Colonic mucosa (tissue), 4 donors: ENCODE measurements around the gene DTNB. TPM values are rescaled to one million over a fixed set of nuclear protein-coding genes. Genes with fewer than 3 reads are reported as not detected.

Source experiments
- DNase-seq: peaks from one replicate; pipeline ENCODE4 v3.0.0-alpha.2; 2020
- H3K27ac ChIP-seq: fragments of 200-600 bp; one replicate; pipeline ENCODE4 v1.8.0; 2021
- H3K27me3 ChIP-seq: fragments of 200-600 bp; one replicate; pipeline ENCODE4 v1.8.0; 2021
- H3K36me3 ChIP-seq: fragments of 200-600 bp; one replicate; pipeline ENCODE4 v1.8.0; 2021
- H3K4me1 ChIP-seq: fragments of 200-600 bp; one replicate; pipeline ENCODE4 v1.8.0; 2021; ENCODE audit warnings: mild to moderate bottlenecking
- H3K4me3 ChIP-seq: fragments of 200-600 bp; one replicate; pipeline ENCODE4 v1.8.0; 2021
- H3K9ac ChIP-seq, 2 donors: one replicate each; pipeline ENCODE4 v1.7.0; 2013; ENCODE audit warnings: control low read depth in 2 of 2, low read depth in 2 of 2, low read length in 2 of 2
- H3K9me3 ChIP-seq: fragments of 200-600 bp; one replicate; pipeline ENCODE4 v1.8.0; 2021
- intact Hi-C: fragments of 100-400 bp; cut with DNase I; formaldehyde crosslinking; loops from one replicate; pipeline ENCODE4 v1.14.1; 2022
- total RNA-seq, 2 donors: library from RNA; stranded (reverse); fragmentation: NEBNext Ultra II Directional in 1 of 2; extraction: Animal tissue kit (Norgen Biotek cat#: 25700) in 1 of 2; gene quantifications; one replicate each; pipeline ENCODE4 v1.2.1, GENCODE V29; 2021
- TF ChIP-seq, protein P1 (sequence below): fragments of 200-600 bp; IDR thresholded peaks from one replicate; pipeline ENCODE4 v1.8.0; 2022; ENCODE audit warnings: antibody characterized with exemption, mild to moderate bottlenecking
- donor health status: healthy.
- donor health status: DM: no; HTN: no; CAD: no.
- donor health status: DM: no; HTN: no; CAD: no.

DTNB gene
- total RNA-seq, 2 donors from 2014 or later = 5.2 to 9.3 TPM

DNA sequence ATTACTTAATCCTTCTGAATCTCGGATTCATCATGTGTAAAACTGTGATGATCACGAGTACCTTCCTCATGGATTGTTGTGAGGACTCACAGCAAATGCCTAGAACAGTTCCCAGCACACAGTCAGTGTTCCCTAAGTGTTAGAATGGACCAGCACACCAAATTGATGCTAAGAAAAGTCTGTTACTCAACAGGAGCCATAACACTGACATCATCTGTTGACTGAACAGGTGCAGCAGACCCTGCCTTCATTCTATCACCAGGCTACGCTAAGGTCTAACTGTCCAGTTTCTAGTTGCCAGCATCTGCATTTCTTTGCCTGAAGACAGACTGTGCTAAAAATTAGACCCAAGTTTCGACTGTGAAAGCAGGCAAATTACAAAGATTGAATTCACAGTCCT is 18.6 kb downstream of the DTNB start:
- DNase-seq = no peak
- TF ChIP-seq, protein P1, sequence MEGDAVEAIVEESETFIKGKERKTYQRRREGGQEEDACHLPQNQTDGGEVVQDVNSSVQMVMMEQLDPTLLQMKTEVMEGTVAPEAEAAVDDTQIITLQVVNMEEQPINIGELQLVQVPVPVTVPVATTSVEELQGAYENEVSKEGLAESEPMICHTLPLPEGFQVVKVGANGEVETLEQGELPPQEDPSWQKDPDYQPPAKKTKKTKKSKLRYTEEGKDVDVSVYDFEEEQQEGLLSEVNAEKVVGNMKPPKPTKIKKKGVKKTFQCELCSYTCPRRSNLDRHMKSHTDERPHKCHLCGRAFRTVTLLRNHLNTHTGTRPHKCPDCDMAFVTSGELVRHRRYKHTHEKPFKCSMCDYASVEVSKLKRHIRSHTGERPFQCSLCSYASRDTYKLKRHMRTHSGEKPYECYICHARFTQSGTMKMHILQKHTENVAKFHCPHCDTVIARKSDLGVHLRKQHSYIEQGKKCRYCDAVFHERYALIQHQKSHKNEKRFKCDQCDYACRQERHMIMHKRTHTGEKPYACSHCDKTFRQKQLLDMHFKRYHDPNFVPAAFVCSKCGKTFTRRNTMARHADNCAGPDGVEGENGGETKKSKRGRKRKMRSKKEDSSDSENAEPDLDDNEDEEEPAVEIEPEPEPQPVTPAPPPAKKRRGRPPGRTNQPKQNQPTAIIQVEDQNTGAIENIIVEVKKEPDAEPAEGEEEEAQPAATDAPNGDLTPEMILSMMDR = no peak
- no peak overlapping the region for H3K4me3 ChIP-seq
- no peak overlapping the region for H3K9ac ChIP-seq
- intact Hi-C loops = no loop called here
- H3K4me1 ChIP-seq = no peaks in the 10 kb centered on the region
- H3K36me3 ChIP-seq = no peaks in the 10 kb centered on the region
- no peaks in the 10 kb centered on the region for H3K9me3 ChIP-seq
- H3K27me3 ChIP-seq = no peaks in the 10 kb centered on the region
- no peak overlapping the region for H3K27ac ChIP-seq

DNA sequence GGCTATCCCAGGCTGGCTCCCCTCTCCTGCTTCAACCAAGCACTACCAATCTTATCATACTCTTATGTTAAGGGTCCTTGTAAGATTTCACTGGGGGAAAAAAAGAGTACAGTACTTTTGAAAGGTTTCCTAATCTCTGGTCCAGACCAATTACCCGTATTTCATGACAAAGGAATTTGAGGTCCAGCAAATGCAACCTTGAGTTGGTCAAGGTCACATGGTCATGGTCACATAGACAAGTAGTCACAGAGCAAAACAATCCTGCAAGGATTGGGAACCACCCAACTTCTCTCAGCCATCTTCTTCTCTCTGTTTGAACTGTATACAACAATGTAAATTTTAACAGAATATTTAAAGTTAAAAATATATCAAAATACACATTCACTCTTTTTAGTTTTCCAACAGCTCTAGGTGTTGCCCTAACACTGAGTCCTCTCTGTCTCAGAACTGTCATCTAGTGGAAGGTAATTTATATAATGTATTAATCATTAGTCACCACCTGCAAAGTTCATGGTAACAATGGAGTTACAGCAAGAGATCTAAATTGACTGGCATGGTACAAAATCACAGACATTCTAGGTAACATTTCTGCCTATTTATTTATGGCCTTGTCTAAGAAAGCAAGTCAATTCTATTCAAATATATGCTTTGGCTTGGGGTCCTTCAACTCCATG is 21.5 kb downstream of the DTNB start:
- Histone ChIP-seq H3K27ac (no peak overlapping the region), H3K4me3 (no peak overlapping the region), H3K4me1 (no peaks in the 10 kb centered on the region), H3K36me3 (no peaks in the 10 kb centered on the region), H3K27me3 (no peaks in the 10 kb centered on the region), H3K9me3 (no peaks in the 10 kb centered on the region), H3K9ac (no peak overlapping the region)
- DNase-seq = no peak
- TF ChIP-seq, protein P1 = no peak
- intact Hi-C loops = no loop called here

DNA sequence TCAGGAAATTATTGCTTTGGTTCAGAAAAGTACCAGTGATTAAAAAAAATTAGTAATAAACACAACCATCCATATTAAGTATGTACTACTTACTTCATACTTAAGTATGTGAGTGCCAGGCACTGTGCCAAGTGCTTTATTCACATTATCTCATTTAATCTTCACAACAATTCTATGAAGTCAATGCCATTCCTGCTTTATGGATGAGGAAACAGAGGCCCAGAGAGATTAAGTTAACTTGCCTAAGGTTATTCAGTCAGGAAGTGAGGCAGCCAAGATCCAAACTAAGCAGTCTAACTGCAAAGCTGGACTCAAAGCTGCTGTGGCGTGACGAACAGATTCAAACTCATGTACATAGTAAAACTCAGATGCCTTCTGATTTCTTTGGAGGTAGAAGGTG is 22.3 kb downstream of the DTNB start:
- DNase-seq = no peak
- no peaks in the 10 kb centered on the region for H3K9me3 ChIP-seq
- no peaks in the 10 kb centered on the region for H3K36me3 ChIP-seq
- no peak overlapping the region for H3K4me3 ChIP-seq
- H3K27me3 ChIP-seq = no peaks in the 10 kb centered on the region
- no peaks in the 10 kb centered on the region for H3K4me1 ChIP-seq
- no peak overlapping the region for H3K9ac ChIP-seq
- TF ChIP-seq, protein P1 = no peak
- intact Hi-C loops = no loop called here
- no peak overlapping the region for H3K27ac ChIP-seq

DNA sequence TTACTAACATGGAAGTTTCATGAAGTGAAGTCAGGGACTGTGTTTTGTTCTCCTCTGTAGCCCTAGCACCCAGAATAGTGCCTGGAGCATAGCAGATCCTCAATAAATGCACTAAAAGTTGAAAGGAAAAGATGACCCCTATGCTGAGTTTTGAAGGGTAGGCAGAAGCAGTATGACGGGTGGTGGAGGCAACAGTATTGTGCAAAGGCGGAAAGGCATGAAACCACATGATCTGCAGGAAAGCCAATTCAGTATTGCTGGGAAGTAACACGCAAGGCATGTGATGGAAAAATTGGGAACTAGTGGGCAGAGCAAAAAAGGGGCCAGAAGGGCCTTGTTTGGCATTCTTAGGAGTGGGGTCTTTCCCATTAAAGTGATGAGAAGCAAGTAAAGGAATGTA is 23.1 kb downstream of the DTNB start:
- no peak overlapping the region for H3K9ac ChIP-seq
- H3K36me3 ChIP-seq = no peaks in the 10 kb centered on the region
- H3K27me3 ChIP-seq = no peaks in the 10 kb centered on the region
- DNase-seq = no peak
- H3K4me1 ChIP-seq = no peaks in the 10 kb centered on the region
- TF ChIP-seq, protein P1 = no peak
- H3K27ac ChIP-seq = no peak overlapping the region
- no peaks in the 10 kb centered on the region for H3K9me3 ChIP-seq
- no peak overlapping the region for H3K4me3 ChIP-seq
- intact Hi-C loops = no loop called here

DNA sequence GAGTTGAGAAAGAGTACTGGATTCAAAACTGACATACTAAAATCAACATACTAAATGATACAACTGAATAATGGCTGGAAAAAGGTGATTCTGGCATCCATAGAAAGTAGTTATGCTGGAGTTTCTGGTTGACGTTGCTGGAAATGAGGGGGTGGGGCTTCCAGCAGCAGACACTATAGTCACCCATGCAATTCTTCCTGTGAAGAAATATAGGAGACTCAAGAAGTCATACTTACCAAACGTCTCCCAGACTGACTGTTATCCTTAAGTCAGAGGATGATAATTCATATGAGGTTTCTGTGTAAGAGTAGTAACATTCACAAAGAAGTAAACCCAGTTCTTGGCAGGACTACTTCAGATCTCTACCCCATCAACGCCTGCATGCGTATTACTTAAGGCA is 23.6 kb downstream of the DTNB start:
- TF ChIP-seq, protein P1 = no peak
- Histone ChIP-seq H3K27ac (no peak overlapping the region), H3K4me3 (no peak overlapping the region), H3K9me3 (no peaks in the 10 kb centered on the region), H3K27me3 (no peaks in the 10 kb centered on the region), H3K36me3 (no peaks in the 10 kb centered on the region), H3K9ac (no peak overlapping the region), H3K4me1 (no peaks in the 10 kb centered on the region)
- intact Hi-C loops = no loop called here
- no peak for DNase-seq
